Fibroblast of lung (primary cell): Measurements from ENCODE around the gene PSMB1. TPM values are rescaled to one million over a fixed set of nuclear protein-coding genes. Genes with fewer than 3 reads are reported as not detected.

Experiments
- DNase-seq, 2 donors: peaks; one replicate each; pipeline versions ENCODE4 v3.0.0 to v3.0.0-alpha.2; 2010; ENCODE audit warnings: low read depth in 2 of 2
- H2AFZ ChIP-seq: 2 replicates; pipeline ENCODE4 v1.5.1; 2012; ENCODE audit warnings: low read length, control low read depth, inconsistent platforms
- H3K27ac ChIP-seq: 2 replicates; pipeline ENCODE4 v1.5.1; 2011; ENCODE audit warnings: low read length, control low read depth; ENCODE audit not compliant: insufficient read depth
- H3K27me3 ChIP-seq: 2 replicates; pipeline ENCODE4 v1.5.1; 2011; ENCODE audit warnings: mild to moderate bottlenecking, low read length; ENCODE audit not compliant: control insufficient read depth, insufficient read depth
- H3K36me3 ChIP-seq: 2 replicates; pipeline ENCODE4 v1.5.1; 2011; ENCODE audit warnings: low read length; ENCODE audit not compliant: control insufficient read depth, insufficient read depth
- H3K4me1 ChIP-seq: 2 replicates; pipeline ENCODE4 v1.5.1; 2011; ENCODE audit warnings: low read length; ENCODE audit not compliant: control insufficient read depth, insufficient read depth; ENCODE audit errors: extremely low read depth
- H3K4me2 ChIP-seq: 2 replicates; pipeline ENCODE4 v1.5.1; 2011; ENCODE audit warnings: low read length, control low read depth; ENCODE audit not compliant: insufficient read depth; ENCODE audit errors: extremely low read depth
- H3K4me3 ChIP-seq, 4 experiments: fragments of 200-600 bp in 1 of 4; sonication (generic) in 1 of 4; replicated peaks in 1 of 4; 2 replicates each; pipeline ENCODE4 v1.5.1; 2011 to 2016; ENCODE audit warnings: low read length in 4 of 4, low read depth in 3 of 4, mild to moderate bottlenecking in 3 of 4, control low read depth in 2 of 4, inconsistent platforms in 1 of 4, mixed read lengths in 1 of 4; ENCODE audit not compliant: insufficient read depth in 1 of 4; ENCODE audit errors: control extremely low read depth in 1 of 4
- H3K79me2 ChIP-seq: 2 replicates; pipeline ENCODE4 v1.5.1; 2012; ENCODE audit warnings: mild to moderate bottlenecking, low read length, inconsistent platforms; ENCODE audit not compliant: control insufficient read depth, insufficient read depth
- H3K9ac ChIP-seq: 2 replicates; pipeline ENCODE4 v1.5.1; 2011; ENCODE audit warnings: mild to moderate bottlenecking, low read length, control low read depth; ENCODE audit not compliant: insufficient read depth
- H3K9me3 ChIP-seq: 2 replicates; pipeline ENCODE4 v1.5.1; 2012; ENCODE audit warnings: low read depth, low read length; ENCODE audit not compliant: control insufficient read depth, insufficient read depth
- H4K20me1 ChIP-seq: 2 replicates; pipeline ENCODE4 v1.5.1; 2011; ENCODE audit warnings: low read length; ENCODE audit not compliant: control insufficient read depth, insufficient read depth; ENCODE audit errors: extremely low read depth
- EZH2 ChIP-seq: IDR thresholded peaks from 2 replicates; pipeline ENCODE4 v1.5.1; 2012; ENCODE audit warnings: low read length, control low read depth, mild to moderate bottlenecking; ENCODE audit errors: missing control alignments
- polyA plus RNA-seq, 2 donors: library from polyadenylated mRNA; depleted of rRNA in 1 of 2; stranded (reverse) in 1 of 2; unstranded in 1 of 2; fragments of >200 nt; gene quantifications; 2 replicates each; pipeline ENCODE4 v1.2.1, GENCODE V29; 2011 to 2012; ENCODE audit warnings: missing spikeins in 1 of 2
- total RNA-seq: library from RNA; depleted of rRNA; stranded (reverse); fragments of >200 nt; gene quantifications from 2 replicates; pipeline ENCODE4 v1.2.1, GENCODE V29; 2014
- TF ChIP-seq, protein P1 (sequence below), 2 donors: IDR thresholded peaks in 1 of 2; conservative IDR thresholded peaks in 1 of 2; 1 replicate in 1 of 2; 2 replicates in 1 of 2; pipeline ENCODE4 v1.5.1; 2011 to 2012; ENCODE audit warnings: low read length in 2 of 2, control low read depth in 1 of 2, inconsistent platforms in 1 of 2, low read depth in 1 of 2, mild to moderate bottlenecking in 1 of 2

The PSMB1 gene
- total and polyA plus RNA-seq, 2 donors (not counting 1 experiment from before 2014, with no cell fraction given), result 227 to 489 TPM

GRCh38 chr6:170583756-170584180 lies 30.7 kb upstream of the PSMB1 start:
- peaks cover 18% of the 10 kb centered on the region for H3K79me2 ChIP-seq
- DNase-seq, result peak in 1 of 2 donors; percentile 4
- peak overlapping the region; percentile 90 to 98 (median 94) for H3K4me3 ChIP-seq
- H3K27me3 ChIP-seq, result no peaks in the 10 kb centered on the region
- H3K4me2 ChIP-seq, result peak overlapping the region; percentile 78
- no peaks in the 10 kb centered on the region for H4K20me1 ChIP-seq
- no peak for TF ChIP-seq EZH2
- TF ChIP-seq, protein P1, sequence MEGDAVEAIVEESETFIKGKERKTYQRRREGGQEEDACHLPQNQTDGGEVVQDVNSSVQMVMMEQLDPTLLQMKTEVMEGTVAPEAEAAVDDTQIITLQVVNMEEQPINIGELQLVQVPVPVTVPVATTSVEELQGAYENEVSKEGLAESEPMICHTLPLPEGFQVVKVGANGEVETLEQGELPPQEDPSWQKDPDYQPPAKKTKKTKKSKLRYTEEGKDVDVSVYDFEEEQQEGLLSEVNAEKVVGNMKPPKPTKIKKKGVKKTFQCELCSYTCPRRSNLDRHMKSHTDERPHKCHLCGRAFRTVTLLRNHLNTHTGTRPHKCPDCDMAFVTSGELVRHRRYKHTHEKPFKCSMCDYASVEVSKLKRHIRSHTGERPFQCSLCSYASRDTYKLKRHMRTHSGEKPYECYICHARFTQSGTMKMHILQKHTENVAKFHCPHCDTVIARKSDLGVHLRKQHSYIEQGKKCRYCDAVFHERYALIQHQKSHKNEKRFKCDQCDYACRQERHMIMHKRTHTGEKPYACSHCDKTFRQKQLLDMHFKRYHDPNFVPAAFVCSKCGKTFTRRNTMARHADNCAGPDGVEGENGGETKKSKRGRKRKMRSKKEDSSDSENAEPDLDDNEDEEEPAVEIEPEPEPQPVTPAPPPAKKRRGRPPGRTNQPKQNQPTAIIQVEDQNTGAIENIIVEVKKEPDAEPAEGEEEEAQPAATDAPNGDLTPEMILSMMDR (conservative IDR thresholded peaks at IDR 0.05 in 1 of 2, IDR thresholded peaks at IDR 0.05 in 1 of 2; ENCODE audit: low read depth in 1 of 2, low read length in 2 of 2), result peak in 1 of 2 donors; percentile 12
- H3K9ac ChIP-seq, result peak overlapping the region; percentile 81
- peak overlapping the region; percentile 76 for H2AFZ ChIP-seq
- H3K4me1 ChIP-seq, result no peaks in the 10 kb centered on the region
- peak overlapping the region; percentile 70 for H3K27ac ChIP-seq
- H3K9me3 ChIP-seq, result no peaks in the 10 kb centered on the region
- H3K36me3 ChIP-seq, result peaks cover 2% of the 10 kb centered on the region

- Histone ChIP-seq H3K36me3 (peaks cover 6% of the 10 kb centered on the region), H3K27ac (no peak overlapping the region)
- DNase-seq, result no peak
These were observed 25.8 kb upstream of the PSMB1 start for GRCh38 chr6:170578909-170579308.

DNA sequence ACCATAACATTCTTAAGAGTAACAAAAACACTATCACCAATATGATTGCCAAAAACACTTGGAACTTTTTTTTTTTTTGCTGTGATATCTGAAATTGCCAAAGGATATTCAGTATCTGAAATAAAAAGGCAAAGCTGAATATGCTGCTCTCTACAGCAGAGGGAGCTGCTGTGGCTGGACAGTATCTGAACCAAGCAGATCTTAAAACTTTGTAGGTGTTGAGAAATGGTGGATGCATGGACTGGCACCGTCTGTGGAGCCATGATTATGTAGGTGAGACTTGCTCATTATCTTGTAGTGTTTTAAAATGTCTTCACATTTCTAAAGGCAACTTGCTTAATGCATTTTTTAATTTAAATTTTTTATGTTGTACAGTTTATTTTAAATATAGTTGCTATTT lies 22.1 kb upstream of the PSMB1 start:
- Histone ChIP-seq H3K4me2 (no peak overlapping the region), H4K20me1 (no peaks in the 10 kb centered on the region), H3K36me3 (peaks cover 4% of the 10 kb centered on the region), H3K27me3 (no peaks in the 10 kb centered on the region), H3K9ac (no peak overlapping the region), H2AFZ (no peak overlapping the region), H3K4me3 (no peak overlapping the region), H3K79me2 (no peaks in the 10 kb centered on the region), H3K27ac (no peak overlapping the region), H3K4me1 (no peaks in the 10 kb centered on the region), H3K9me3 (no peaks in the 10 kb centered on the region)
- no peak for TF ChIP-seq EZH2
- TF ChIP-seq, protein P1 (conservative IDR thresholded peaks at IDR 0.05 in 1 of 2, IDR thresholded peaks at IDR 0.05 in 1 of 2; ENCODE audit: low read depth in 1 of 2, low read length in 2 of 2), result peak; percentile 18 to 45
- DNase-seq, result peak in 1 of 2 donors; percentile 20

More at GRCh38 chr6:170578909-170579308, 25.8 kb upstream of the PSMB1 start:
- H3K4me3 ChIP-seq, result no peak overlapping the region
- no peaks in the 10 kb centered on the region for H3K9me3 ChIP-seq
- H3K27me3 ChIP-seq, result no peaks in the 10 kb centered on the region
- TF ChIP-seq EZH2, result no peak
- TF ChIP-seq, protein P1 (conservative IDR thresholded peaks at IDR 0.05 in 1 of 2, IDR thresholded peaks at IDR 0.05 in 1 of 2; ENCODE audit: low read depth in 1 of 2, low read length in 2 of 2), result no peak
- peaks cover 12% of the 10 kb centered on the region for H3K79me2 ChIP-seq
- H3K4me1 ChIP-seq, result no peaks in the 10 kb centered on the region
- no peak overlapping the region for H3K9ac ChIP-seq
- no peaks in the 10 kb centered on the region for H4K20me1 ChIP-seq
- H2AFZ ChIP-seq, result no peak overlapping the region
- H3K4me2 ChIP-seq, result no peak overlapping the region
